HS-27A (cell line): Measurements from ENCODE around the gene VCP.
"Not testable (repeated sequence)": the region's sequence is repeated elsewhere in the genome, so short reads cannot be mapped to it uniquely, and the experiment has no call there.

Source experiments
- DNase-seq: peaks from one replicate; pipeline ENCODE4 v3.0.0-alpha.2; 2012; ENCODE audit warnings: low read depth, missing footprints

VCP gene

DNA sequence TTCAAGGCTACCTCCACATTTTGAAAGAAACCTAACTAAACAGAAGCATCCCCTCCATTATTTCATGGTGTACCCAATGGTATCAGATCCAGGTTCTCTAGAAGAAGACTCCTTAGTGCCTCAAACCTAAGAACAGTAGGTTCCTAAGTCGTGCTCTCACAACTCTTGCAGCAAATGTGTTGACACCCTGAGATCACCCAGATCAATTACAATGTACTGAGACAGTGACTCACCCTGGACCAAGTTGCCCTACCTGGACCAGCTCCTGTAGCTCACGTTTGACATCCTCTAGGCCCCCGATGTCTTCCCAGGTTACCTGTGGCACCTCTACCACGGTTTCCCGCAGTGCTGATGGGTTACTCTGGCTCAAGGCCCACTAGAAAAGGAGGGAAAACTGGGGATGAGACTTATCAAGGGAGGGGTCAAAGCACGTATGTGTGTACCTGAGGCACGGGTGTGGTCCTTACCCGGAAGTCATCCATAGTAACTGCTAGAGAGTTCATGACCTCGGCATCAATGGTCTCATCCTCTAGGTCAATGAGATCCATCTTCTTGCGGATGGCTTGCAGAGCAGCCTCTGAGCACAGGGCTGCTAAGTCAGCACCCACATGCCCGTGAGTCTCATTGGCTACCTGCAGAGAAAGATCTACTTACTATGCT, 11.7 kb downstream of the VCP start:
- no peak for DNase-seq

DNA sequence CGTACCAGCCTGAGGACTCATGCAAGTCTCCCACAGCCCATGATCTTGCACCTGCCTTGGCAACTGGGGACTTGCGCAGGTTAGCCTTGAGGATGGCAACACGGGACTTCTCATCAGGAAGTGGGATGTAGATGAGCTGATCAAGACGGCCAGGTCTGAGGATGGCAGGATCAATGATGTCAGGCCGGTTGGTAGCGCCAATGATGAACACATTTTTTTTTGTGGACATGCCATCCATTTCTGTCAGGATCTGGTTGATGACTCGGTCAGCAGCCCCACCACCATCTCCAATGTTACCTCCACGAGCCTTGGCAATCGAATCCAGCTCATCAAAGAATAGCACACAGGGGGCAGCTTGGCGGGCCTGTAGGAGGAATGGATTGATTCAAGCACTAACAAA, 13.0 kb downstream of the VCP start:
- DNase-seq = no peak

DNA sequence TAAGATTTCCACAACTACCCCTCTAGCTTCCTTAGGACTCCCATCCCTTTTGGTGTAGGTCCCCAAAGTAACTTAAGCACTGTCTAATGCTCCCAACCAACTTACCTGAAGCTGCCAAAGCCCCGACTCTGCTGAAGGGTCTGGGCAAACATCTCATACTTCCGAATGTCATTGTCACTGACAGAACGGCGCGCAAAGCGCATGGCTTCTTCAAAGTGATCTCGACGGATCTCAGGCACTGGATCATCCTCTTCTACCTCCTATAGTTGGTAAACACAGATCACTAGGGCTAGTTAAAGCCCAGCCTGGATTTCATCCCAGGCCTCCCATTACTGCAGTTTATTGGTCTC, 15.2 kb downstream of the VCP start:
- no peak for DNase-seq

DNA sequence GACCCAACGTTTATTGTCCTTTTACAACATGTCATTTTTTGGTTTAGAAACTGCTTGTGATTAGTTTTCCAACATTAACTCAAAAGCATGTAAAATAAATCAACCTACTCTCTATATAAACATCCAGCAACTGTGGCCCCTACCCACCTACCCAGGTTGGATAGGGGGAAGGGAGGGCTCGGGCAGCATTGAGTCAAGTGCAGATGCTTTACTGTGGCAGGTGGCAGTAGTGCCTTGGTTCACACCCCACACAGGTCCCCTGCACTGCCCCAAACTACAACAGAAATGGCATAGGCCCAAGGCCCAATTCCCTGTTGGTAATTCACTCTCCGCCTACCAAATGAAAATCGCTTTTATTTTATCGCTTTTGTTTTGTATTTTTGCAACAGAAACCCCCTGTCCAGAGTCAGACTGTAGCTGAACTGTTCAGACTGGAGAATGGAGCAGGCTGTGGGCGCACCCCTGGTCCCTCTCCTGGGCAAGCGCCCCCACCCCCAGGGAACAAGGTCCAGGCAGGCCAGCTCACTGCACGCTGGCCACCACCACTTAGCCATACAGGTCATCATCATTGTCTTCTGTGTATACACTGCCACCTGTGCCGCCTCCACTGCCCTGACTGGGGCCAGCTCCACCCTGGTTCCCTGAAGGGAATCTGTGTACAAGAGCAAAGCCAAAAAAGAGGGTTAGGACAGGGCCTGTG, 15.7 kb downstream of the VCP start:
- no peak for DNase-seq

DNA sequence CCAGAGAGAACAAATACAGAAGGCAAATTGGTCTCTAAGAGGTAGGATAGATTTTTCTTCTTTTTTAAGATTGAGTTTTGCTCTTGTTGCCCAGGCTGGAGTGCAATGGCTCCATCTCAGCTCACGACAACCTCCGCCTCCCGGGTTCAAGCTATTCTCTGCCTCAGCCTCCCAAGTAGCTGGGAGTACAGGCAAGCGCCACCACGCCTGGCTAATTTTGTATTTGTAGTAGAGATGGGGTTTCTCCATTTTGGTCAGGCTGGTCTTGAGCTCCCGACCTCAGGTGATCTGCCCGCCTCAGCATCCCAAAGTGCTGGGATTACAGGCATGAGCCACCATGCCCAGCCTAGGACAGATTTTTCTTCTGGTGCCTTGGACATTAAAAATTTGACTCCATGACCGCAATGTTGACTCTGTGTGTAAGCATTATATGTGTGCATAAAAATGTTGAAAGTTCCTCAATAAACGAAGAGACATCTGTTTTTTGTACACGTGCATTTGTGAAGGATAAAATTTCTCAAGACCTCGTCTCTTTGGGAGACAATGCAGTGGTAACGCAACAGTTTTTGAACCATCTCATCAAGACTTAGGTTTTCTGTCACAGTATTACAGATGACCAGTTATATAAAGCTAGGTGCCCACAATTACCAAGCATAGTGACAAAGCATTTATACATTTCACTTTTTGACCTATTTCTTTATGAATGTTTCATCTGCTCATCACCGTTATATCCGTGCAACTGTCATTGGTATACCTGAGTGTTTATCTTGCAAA, 17.4 kb downstream of the VCP start:
- no peak for DNase-seq

DNA sequence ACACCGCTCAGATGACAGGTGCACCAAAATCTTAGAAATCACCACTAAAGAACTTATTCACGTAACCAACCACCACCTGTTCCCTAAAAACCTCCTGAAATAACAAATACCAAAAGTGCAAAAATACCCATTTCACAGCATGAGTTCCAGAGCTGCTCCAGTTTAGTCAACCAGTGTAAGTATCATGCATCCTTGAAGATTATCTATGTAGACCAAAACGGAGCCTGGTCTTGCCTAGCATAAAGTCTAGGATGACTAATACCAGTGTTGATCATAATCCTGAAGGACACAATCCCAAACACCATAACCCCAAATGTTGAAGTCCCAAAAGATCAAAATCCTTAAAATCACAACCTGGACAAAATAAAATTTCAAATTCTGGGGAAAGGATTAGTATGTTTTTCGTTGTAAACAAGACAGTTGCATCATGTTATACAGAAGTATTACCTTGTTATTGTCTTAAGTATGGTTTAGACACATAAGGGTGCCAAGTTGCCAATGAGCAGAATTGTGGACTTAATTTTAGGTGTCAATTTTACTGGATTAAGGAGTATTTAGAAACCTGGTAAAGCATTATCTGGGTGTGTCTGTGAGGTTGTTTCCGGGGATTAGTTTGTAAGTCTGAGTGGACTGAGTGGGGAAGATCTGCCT, 18.1 kb downstream of the VCP start:
- no peak for DNase-seq

DNA sequence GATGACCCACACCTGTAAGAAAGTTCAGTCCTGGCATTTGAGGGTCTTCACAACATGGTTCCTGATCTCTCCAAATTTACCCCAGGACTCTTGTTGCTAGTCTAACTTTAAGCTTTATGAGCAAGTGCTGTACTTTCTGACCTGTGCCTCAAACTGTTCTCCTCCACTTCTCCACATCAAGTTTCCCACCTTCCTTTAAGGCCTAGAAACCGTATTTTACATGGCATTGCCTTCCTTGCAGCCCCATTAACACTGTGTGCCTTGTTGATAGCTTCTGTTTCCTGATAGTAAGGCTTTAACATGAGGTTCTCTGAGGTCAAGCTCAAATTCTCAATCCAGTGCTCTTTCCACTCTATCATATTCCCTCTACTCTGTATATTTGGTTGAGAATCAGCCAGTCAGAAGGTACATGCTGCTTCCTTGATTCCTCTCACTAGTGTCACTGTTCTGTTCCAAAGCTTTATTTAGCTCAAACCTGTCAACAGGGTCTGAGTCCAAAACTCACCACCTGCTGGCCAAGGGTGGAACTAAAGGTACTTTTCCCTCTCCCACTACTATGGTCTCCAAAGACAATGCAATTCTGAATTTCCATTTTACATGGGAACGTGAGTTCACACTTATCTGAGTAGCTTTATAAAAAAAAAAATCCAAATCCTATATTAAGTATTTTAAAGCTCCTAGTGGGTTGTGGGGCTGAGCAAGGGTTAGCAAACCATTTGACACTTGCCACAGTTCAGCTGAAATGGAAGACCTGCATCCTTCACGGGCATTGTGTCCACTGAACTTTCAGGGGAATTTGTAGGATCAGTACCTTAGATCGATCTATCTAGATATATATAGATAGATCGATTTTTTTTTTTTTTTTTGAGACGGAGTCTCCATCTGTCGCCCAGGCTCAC, 21.1 kb downstream of the VCP start:
- no peak for DNase-seq

DNA sequence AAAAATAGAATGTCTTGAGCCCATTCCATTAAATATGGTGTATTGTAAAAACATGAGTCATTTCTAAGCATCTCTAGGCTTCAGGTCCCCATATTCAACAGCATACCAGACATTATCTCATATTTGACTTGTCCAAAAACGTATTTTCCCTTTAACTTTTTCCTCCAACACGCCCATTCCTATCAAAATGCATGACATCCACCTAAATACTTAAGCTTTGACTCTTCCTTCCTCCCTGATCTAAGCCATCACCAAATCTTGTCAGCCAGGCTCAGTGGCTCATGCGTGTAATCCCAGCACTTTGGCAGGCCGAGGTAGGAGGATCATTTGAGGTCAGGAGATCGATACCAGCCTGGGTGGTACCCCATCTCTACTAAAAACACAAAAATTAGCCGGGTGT, 23.9 kb downstream of the VCP start:
- no peak for DNase-seq

DNA sequence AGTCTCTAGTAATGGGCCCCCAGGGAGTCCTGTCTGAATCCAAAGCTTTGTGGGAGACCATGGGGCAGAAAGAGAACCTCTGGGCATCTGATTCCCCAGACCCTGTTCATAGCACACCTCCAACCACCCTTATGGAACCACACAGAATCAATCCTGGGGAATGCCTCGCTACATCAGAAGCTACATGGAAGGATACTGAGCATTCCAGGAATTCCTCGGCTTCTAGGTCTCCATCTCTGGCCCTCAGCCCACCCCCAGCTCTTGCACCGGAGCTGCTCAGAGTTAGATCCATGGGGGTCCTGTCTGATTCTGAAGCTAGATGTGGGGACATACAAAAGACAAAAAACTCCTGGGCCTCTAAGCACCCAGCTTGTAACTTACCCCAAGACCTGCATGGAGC, 28.4 kb downstream of the VCP start:
- DNase-seq = no peak

DNA sequence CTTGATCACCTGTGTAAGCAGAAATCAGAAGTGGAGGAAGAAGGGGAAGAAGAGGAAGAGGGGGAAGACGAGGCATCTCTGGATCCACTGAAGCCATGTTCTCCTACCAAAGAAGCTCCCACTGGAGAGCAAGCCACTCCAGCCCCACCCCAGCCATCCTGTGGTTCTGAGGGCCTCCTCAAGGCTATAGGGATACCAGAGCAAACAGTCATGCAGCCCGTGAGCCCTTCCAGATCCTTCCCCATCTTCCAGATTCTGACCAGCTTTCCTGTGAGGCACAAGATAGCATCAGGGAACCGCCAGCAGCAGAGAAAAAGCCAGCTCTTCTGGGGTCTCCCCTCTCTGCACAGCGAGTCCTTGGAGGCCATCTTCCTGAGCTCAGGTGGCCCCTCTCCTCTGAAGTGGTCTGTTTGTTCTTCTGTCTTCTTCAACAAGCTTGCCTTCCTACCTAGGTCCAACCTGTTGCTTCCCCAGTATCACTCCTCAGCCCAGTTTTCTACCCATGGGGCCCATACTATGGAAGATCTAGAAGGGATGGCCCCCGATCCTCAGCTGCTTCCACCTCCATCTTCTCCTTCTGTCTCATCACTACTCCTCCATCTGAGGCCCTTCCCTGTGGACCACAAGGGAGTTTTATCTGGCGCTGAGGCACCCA, 29.4 kb downstream of the VCP start:
- DNase-seq = no peak

DNA sequence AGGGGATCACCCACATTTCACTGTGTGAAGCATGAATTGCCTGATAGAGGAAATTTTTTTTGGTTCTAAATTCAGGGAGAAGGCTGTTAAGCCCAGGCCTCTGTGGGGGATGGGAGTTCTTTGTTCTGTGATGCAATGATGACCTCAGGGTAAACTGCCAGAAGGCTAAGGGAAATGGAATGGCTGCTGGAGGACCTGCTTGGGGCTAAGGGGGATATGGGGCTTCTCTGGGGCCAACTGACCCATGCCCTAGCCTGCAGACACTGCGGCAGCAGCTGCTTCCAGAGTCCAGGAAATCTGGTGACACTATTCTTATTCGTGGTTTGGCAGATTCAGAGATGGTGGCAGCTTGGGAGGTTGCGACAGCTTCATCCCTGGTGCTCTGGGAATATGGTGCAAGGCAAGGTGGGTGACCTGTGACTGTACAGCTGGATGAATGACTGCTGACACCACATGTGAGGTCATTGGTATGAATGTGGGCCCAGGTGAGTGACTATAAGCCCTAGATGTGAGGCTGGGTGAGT, 30.3 kb downstream of the VCP start:
- DNase-seq = no peak

DNA sequence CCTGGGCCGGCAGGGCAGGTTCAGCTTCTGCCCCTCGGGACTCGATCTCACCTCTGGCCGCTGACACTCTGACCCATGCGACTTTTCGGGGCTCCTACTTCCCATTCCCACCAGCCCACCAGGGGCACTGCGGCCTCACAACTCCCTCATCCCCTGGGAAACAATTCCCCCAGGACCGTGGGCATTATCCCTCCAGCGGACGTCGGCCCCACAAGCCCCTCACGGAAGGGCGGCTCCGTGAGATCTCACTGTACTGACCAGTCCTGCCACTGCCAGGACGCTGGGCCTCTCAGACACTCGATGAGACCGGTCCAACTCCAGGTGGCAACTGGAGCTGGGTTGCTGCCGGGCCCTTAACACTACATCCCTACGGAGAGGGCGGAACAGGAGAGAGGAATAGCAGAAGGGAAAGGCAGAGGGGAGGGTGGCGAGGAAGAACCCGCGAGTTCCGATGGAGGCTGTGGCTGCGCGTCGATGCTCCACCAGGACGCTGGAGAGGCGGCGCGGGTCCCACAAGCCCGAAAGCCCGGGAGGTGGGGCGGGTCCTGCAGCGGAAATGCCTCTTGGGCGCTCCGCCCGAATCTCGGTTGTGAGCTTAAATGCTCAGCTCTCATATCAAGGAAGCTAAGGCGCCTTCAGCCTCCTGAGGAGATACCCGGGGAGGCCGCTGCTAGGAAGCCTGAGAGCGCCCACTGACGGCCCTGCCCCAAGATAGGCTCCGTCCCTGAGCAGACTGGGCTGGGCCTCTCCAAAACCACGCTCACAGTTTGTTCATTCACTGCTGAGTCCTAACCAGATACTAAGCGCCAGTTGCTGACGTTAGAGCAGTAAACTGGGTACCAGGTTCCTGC, 36.3 kb downstream of the VCP start:
- DNase-seq = no peak

DNA sequence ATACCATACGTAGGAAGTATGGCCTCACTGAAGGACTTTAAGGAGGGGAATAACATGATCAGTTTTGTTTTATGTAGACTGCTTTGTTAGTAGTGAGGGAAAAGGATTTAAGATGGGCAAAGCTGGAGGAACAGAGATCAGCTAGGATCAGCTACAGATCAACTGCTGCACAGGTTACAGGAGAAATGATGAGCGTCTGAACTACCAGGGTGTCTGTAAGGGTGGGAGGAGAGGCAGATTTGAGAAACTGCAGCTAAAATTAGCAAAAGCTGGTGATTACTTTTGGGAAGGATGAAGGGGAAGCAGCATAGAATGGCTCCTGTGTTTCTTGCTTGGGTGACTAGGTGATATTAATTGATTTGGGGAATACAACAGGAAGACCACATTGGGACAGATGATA, 39.3 kb downstream of the VCP start:
- DNase-seq = no peak

DNA sequence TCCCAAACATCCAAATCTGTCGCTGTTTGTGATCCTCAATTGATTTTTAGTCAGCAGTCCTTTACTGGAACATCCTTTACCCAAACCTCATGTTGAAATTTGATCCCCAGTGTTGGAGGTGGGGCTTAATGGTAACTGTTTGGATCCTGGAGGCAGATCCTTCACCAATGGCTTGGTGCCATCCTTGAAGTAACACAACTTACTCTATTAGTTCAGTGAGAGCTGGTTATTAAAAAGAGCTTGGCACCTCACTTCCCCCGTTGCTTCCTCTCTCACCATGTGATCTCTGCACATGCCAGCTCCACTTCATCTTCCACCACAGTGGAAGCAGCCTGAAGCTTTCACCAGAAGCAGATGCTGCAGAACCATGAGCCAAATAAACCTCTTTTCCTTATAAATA, 42.6 kb downstream of the VCP start:
- no peak for DNase-seq

DNA sequence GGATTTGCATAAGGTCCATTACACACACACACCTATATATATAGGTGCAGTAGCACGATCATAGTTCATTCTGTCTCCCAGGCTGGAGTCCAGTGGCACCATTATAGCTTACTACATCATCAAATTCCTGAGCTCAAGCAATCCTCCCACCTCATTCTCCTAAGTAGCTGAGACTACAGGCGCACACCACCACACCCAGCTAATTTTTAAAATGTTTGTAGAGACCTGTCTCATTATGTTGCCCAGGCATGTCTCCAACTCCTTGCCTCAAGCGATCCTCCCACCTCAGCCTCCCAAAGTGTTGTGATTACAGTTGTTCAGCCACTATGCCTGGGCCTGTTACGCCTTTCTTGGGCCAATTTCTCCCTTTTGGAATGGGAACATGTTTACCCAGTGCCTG, 43.2 kb downstream of the VCP start:
- no peak for DNase-seq

DNA sequence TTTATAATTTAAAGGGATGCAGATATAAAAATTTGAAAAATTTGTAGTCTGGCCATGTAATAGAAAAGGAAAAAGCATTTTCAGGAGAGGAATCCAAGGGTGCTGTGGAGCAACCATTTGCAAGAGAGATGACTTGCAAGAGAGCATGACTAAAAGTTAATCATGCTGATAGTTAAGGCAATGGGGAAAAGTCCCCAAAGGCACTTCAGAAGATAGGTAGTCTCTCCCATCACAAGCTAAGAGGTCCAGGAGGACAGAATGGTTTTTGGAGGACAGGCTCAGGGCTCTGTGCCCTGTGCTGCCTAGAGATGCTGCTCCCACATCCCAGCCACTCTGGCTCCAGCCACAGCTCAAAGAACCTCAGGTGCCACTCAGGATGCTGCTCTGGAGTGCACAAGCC, 44.1 kb downstream of the VCP start:
- DNase-seq = no peak

DNA sequence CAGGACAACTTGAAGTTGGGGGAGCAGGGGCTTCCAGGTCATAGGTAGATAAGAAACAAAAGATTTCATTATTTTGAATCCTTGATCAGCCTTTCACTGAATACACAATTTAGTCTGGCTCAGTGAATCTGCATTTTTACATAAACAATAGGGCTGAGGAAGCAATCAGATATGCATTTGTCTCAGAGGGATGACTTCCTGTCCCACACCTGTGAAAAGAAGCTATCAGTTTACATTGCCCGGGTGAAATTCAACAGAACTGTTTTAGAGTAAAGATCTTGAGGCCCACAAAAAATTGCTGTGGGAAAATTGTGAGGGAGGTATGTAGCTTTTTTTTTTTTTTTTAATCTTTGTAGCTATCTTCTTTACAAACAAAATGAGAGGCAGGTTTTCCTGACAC, 44.6 kb downstream of the VCP start:
- no peak for DNase-seq

DNA sequence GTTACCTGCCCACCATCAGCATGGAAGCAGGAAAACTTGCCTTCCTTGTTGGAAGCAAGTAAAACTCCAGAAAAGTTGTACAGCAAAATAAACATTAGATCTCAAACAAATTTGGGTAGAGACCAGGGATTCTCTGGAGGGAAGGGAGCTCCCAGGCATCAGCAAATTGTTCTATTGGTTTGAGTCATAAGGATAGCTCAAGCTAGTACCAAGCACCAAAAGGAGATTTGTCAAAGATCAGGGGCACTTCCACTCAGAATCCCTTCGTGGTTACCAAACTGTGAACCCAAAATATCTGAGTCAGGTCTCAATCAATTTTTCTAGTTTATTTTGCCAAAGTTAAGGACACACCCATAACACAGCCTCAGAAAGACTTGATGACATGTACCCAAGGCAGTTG, 45.1 kb downstream of the VCP start:
- no peak for DNase-seq

DNA sequence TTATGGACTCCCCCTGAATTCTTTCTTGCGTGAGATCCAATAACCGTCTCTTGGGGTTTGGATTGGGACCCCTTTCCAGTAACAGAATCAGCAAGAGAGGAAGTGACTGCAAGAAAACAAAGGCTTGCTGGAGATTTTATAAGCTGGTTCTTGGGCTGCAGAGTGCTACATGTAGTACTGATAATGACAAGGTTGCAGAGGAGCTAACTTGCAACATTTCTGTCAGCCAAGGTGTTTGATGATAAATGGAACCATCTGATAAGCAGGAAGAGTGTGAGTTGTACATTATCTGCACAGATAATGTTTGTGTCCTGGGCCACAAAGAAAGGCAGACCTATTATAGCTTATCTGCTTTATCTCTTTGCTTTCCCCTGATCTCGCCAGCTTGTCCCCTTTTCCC, 45.8 kb downstream of the VCP start:
- no peak for DNase-seq

DNA sequence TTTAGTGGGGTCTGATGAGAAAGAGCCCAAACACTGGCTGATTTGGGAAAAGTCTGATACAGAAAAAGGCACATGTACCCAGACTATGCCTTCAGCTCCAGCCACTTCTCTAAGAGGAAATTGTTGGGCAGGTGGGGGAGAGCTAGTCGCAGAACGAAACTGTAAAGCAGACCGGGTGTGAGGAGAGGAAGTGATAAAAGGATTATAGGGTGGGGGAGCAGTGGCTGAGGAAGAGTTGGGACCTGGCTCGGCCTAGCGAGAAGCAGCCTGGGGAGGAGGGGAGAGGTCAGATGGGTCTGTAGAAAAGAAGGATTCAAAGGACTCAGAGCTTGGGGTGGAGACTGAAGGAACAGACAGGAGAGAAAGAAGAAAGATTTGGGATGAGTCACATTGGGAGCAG, 49.0 kb downstream of the VCP start:
- DNase-seq = not testable (repeated sequence)
